NCI-H1436 treated with DMSO at 0.1 percent for 48 hours (cell line): Measurements from ENCODE around the gene NOL11.
"Not testable (repeated sequence)": the region's sequence is repeated elsewhere in the genome, so short reads cannot be mapped to it uniquely, and the experiment has no call there.

Source experiments
- DNase-seq: peaks from one replicate; lab custom pipeline; 2025; lab: John Stamatoyannopoulos, UW

NOL11 gene

DNA sequence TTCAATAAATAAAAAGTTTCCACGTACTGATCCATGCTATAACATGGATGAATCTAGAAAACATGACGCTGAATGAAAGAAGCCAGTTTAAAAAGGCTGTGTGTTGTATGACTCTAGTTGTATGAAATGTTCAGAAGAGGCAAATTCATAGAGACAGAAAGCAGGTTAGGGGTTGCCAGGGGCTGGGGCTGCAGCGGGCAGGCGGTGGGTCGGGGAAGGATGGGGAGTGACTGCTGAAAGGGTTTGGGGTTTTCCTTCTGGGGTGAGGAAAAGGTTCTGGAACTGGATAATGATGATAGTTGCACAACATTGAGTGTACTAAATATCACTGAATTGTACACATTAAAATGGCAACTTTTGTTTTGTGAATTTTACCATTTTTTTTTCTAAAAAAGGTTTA, 36.3 kb downstream of the NOL11 start:
- no peak for DNase-seq

GRCh38 chr17:67754686-67755085, 37.0 kb downstream of the NOL11 start:
- not testable (repeated sequence) for DNase-seq

DNA sequence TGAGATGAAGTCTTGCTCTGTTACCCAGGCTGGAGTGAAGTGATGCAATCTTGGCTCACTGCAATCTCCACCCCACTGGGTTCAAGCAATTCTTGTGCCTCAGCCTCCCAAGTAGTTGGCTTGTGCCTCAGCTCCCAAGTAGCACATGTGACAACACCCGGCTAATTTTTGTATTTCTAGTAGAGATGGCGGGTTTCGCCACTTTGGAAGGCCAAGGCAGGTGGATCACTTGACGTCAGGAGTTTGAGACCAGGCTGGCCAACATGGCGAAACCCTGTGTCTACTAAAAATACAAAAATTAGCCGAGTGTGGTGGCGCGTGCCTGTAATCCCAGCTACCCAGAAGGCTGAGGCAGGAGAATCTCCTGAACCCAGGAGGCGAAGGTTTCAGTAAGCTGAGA, 39.0 kb downstream of the NOL11 start:
- DNase-seq = not testable (repeated sequence)

DNA sequence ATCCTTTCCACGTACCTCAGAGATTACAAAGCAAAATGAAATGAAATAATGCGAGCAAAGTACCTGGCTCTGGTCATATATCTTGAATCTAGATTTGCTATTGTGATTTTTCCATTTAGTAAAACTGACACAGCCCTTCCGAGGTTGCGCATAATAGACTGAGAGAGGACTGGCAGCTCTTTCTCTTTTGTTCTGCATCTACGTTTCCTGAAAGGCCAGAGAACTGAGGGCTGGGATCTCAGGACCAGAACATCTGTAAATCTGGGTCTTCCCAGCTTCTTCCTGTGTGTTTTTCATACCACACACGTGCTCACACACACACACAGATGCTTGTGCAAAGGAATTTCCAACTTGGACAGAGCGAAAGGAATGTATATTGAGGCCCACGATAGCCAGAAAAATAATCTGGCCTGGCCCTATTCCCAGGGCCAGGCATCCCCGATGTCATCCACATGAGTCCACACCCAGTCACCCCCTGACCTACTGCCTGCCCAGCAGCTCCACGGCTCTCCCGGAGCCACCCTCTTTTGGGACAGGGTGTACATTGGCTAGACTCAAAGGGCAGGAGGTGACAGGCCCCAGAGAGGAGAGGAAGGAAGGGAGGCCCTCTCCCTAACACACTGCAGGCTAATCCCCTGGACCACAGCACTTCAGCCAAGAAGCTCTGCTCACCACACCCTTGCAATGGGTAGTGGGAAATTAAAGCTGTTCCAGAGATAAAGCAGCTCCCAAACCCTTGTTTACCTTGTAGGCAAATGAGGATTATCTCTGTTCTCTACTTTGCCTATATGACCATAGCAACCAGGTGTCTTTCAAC, 41.8 kb downstream of the NOL11 start:
- no peak for DNase-seq

DNA sequence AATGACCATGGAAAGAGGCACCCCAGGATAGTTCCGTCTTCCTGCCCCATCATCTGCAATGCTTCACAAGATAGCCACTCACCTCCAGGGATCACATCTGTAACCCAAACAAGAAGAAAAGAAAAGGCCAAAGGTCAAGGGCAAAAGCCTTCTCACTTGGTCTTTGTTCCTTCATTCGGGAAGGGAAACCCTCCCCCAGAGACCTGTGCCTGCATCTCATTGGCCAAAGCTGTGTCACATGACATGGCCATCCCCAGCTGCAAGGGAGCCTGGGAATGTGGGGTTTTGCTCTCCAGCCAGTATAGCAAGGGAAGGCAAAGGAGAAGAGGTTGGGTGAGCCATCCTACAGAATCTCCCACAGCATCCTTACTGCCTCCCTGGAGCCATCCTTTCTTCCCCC, 47.9 kb downstream of the NOL11 start:
- no peak for DNase-seq

- no peak for DNase-seq
Measured at GRCh38 chr17:67769231-67769630, 51.5 kb downstream of the NOL11 start.

DNA sequence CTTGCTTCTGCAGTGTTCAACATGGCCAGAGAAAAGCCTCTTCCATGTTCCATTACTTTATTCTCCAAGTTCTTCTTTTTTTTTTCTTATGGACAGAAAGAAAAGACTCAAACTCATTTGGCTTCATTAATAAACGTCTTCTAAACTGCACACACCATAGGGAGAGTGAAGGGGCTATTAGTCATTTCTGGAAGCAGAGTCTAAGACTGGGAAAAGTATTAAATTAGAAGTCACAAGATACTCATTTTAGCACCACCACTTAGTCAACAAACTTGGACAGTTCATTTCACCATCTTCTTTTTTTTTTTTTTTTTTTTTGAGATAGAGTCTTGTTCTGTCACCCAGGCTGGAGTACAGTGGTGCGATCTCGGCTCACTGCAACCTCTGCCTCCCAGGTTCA, 52.8 kb downstream of the NOL11 start:
- DNase-seq = no peak

- no peak for DNase-seq
Measured at GRCh38 chr17:67772679-67773078, 54.9 kb downstream of the NOL11 start.

GRCh38 chr17:67773246-67773645, 55.5 kb downstream of the NOL11 start:
- no peak for DNase-seq

DNA sequence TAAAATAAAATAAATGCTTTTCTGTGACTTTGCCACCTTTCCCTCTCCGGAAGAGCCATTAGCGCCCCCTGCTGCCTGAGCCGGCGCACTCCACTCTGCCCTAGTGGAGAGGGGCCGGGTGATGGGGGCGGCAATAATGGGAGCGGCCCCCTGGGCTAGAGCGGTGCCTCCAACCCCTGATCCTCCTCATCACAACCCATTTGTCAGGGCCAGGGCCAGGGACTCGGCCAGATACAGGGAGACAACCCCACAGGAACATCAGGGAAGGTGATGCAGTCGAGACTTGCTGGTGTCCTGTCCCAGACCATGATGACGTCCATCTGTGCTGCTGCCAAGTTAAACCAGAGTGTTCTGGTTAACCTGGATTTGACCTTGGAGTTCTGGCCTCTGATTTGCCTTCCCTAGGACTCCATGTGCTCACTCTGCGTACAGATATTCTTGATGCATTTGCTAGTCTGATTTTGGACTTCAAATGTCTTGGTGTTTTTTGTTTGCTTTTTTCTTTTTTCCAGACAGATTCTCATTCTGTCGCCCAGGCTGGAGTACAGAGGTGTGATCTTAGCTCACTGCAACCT, 61.4 kb downstream of the NOL11 start:
- DNase-seq = no peak

GRCh38 chr17:67784364-67785121, 66.8 kb downstream of the NOL11 start:
- DNase-seq = no peak

- no peak for DNase-seq
Measured at GRCh38 chr17:67785122-67785477, 67.4 kb downstream of the NOL11 start.

GRCh38 chr17:67785504-67785903, 67.8 kb downstream of the NOL11 start:
- DNase-seq = no peak
